HG02759 (cell line): ENCODE data around the gene CBL.

ENCODE experiments used
- ATAC-seq: cut with Tn5 transposase; IDR thresholded peaks from one replicate; pipeline ENCODE4 v1.9.1; 2021; ENCODE audit warnings: mild to moderate bottlenecking, moderate library complexity; ENCODE audit not compliant: unreplicated experiment

CBL gene

GRCh38 chr11:119266063-119266462 is 59.9 kb downstream of the CBL start:
- ATAC-seq, result no peak

DNA sequence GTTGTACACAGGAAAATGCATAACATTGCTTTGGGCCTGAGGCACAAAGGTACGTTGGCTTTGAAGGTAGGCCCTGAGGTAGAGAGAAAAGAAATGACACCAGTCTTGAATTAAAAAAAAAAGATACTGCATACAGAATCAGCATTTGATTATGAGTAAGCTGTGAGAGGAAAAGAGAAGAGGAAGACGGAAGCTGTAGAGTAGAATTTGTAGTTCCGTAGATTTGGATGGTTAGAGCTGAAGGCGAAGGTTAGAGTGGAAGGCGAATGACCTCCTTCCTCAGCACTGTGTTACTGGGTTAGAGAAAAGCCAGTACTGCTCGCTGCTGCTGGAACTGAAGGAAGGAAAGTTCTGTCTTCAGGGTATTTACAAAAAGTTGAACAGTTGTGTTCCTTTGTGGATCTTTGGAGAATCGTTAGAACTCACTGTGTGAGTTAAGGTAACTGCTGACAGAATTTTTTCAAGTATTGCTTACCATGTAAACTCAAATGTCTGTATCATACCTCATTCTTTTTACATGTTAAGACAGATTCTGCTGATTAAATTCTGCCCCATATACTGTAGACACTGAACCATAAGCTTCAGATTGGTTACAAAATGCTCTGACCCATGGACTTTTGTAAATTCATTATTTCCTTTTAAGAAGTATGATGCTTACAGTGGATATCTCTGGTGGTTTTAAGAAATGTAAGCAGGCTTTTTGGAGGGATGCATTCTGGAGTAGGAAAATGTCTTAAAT is 60.5 kb downstream of the CBL start:
- no peak for ATAC-seq

DNA sequence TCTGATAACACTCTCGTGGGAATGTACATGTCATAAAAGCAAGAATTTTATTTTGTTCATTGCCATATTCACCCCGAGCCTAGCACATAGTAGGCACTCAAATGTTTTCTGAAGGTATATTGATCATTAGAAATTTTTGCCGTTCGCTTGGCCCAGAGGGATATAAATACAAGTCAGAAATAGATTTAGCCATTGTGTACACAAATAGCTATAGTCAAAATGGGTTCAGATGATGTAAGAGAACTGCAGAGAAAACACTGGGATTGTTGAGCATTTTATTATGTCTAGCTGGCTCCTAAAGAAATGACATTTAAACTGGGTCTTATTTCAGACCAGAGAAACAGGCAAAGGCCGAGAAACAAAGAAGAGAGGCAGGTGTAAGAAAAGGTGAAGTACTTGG is 61.5 kb downstream of the CBL start:
- no peak for ATAC-seq

DNA sequence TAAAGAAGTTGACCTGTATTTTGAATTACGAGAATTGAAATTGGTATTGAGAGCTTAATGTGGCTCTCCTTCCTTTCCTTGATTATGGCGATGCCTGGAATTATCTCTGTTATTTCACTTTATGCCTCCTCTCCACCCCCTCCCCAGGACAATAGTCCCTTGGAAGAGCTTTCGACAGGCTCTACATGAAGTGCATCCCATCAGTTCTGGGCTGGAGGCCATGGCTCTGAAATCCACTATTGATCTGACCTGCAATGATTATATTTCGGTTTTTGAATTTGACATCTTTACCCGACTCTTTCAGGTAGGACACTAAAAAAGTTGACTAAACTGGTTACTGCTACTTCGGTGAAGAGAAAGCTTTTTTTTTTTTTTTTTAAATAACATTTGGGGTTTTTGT is 67.6 kb downstream of the CBL start:
- ATAC-seq, result no peak

GRCh38 chr11:119277660-119278059 is 71.5 kb downstream of the CBL start:
- no peak for ATAC-seq

DNA sequence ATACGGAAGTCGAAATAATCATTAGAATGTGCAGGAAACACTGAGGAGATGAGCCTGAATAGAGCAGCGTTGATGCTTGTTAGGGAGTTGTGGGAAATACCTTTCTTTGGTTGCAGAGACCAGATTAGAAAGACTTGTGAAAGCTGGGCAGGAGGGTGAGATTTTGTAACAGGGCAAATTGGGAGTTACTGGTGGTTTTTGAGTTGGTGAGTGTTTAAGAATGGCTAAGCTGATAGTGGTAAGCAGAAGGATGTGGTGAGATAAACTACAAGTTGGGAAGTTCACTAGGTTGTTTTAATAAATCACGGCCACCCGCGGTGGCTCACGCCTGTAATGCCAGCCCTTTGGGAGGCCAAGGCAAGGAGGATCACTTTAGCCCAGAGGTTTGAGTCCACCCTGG is 76.4 kb downstream of the CBL start:
- no peak for ATAC-seq

DNA sequence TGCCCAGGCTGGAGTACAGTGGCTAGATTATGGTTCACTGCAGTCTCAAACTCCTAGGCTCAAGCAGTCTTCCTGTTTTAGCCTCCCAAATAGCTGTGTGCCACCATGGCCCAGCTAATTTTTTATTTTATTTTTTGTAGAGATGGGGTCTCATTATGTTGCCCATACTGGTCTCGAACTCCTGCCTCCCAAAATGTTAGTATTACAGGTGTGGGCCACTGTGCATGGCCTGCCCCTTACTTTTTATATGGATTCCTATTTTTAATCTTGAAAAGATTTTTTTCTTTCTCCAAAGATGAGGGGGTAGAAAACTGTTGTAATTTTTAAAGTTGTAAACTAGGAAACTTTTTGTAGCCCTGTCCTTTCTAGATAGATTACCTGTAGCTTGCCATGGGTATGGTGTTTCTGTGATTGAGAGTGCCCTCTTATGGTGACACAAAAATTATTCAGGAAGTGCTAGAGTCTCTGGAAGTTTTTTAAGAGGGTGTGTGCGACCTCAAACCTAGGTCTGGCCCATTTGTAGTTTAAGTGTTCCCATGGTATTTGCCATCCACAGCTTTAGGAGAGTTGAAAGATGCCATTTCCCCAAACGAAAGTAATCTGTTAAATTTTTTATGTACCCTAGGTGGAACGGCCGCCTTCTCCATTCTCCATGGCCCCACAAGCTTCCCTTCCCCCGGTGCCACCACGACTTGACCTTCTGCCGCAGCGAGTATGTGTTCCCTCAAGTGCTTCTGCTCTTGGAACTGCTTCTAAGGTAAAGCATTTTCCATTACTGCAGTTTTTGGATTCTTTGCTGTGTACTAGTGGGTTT is 78.4 kb downstream of the CBL start:
- no peak for ATAC-seq

GRCh38 chr11:119285431-119285830 is 79.3 kb downstream of the CBL start:
- ATAC-seq, result no peak

GRCh38 chr11:119288219-119288618 is 82.1 kb downstream of the CBL start:
- ATAC-seq, result no peak

- no peak for ATAC-seq
Observed at GRCh38 chr11:119290894-119291497, 84.9 kb downstream of the CBL start.

DNA sequence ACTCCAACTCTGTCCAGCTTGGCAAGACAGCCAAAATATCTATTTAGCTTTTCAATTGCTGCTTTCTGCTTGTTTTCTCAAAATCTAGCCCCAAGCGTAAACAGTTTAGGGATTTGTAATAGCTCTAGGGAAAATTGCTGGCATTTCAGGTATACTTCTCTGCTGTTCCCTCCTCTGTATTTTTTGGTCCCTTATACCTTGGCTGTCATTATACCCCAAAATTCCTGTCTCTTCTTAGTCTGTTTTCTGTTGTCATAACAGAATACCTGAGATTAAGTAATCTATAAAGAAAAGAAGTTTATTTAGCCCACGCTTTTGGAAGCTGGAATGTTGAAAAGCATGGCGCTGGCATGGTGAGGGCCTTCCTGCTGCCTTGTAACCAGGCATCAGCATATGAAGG is 87.3 kb downstream of the CBL start:
- ATAC-seq, result no peak

GRCh38 chr11:119295178-119295577 is 89.0 kb downstream of the CBL start:
- no peak for ATAC-seq

GRCh38 chr11:119297938-119298337 is 91.8 kb downstream of the CBL start:
- ATAC-seq, result no peak

GRCh38 chr11:119298726-119299125 is 92.6 kb downstream of the CBL start:
- ATAC-seq, result no peak

GRCh38 chr11:119299416-119299815 is 93.3 kb downstream of the CBL start:
- ATAC-seq, result no peak

DNA sequence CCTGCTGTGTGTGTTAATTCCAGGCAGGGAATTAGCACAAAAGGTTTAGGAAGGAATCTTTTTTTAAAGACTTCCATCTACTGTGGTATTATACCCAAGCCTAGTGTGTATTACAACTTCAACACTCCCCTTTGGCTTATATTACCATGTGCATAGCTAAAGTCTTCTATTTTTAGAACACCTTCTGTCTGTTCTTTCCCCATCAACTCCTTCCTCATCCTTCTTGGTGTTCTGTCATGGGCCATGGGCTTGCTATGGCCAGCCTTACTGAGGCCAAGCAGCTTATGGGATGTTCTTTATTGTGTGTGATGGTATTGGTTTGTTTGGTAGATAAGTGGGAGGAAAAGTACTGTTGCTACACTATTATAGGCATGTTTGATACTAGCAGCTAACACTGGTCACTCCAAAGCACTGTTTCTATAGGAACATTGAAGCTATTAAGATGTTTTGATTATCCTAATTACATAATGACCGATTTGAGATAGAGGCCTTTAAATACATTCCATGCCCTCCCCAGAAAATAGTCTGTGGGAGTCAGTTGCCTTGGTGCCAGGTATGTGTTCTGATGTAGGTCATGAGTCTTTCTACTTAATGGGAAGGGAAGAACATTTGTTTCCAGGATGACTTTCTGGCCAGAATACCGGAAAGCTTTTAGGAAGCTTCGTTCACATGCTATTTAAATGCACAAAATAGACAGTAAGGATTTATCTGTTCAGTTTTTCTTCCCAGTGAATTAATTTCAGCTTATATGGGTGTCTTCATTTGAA is 94.2 kb downstream of the CBL start:
- ATAC-seq, result no peak

GRCh38 chr11:119303227-119303718 is 97.1 kb downstream of the CBL start:
- no peak for ATAC-seq

GRCh38 chr11:119305556-119306372 is 99.6 kb downstream of the CBL start:
- ATAC-seq, result no peak

- no peak for ATAC-seq
Observed at GRCh38 chr11:119306373-119306890, 100.3 kb downstream of the CBL start.

DNA sequence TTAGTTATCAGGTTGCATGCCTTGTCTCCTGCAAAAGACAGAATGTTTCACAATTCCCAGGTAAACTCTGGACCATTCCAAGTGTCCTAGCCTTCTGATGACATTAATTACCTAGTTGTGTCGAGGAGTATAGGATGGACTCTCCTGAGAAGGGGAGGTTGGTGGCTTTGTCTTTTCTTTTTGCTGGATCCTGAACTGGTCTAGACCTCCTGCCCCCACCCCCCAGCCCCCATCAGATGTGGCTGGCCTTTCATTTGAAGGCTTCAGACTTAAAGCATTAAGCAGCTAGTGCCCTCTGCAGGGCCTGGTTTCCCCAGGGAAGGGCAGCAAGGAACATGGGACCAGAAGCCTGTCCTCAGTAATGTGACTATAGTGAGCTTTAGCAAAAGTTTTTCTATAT is 101.1 kb downstream of the CBL start:
- no peak for ATAC-seq
